GM19099 (cell line): ENCODE data around the gene TTLL5.

Experiments used
- POLR2A ChIP-seq: IDR thresholded peaks from 3 replicates; pipeline ENCODE4 v1.6.1; 2011; ENCODE audit warnings: low read depth; ENCODE audit not compliant: insufficient read length; ENCODE audit errors: extremely low read depth

TTLL5 gene

GRCh38 chr14:75736845-75737485 is 75.9 kb downstream of the TTLL5 start:
- TF ChIP-seq POLR2A, result no peak

GRCh38 chr14:75738192-75738591 is 77.1 kb downstream of the TTLL5 start:
- no peak for TF ChIP-seq POLR2A

DNA sequence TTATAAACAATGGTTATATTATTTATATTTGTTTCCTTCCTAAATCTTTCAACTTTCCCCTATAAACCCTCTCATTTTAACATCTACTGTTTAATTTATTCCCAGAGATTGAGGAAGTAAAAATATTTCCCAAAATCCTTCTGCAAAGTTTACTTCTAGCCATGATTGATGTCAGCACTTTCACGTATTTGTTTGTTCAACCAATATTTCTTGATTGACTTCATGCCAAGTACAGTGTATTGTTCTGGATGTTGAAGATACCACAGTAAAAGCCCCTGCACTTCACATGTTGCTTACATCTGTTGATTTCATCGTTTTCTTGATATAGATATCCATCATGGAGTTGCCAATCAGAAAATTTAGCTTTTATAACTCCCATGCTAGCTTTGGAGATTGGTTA is 81.8 kb downstream of the TTLL5 start:
- TF ChIP-seq POLR2A, result no peak

DNA sequence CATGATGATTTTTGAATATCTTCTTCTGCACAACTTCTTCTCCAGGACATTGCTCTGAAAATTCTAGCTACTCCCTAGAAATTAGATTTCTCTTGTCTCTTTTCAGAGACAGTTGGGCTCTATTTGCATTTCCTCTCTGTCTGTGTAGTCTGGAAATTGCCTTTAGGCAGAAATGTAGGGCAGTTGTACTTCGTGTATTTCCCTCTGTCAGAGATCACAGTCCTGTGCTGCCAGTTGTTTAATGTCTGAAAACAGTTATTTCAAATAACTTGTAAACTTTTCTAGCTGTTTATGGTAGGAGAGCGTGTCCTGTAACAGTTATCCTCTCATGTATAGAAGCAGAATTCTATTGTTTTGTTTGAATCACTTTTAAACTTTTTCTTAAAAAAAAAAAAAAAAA is 86.9 kb downstream of the TTLL5 start:
- no peak for TF ChIP-seq POLR2A

- no peak for TF ChIP-seq POLR2A
These were observed 87.3 kb downstream of the TTLL5 start for GRCh38 chr14:75748336-75748735.

- no peak for TF ChIP-seq POLR2A
These were observed 90.2 kb downstream of the TTLL5 start for GRCh38 chr14:75751296-75751695.

- TF ChIP-seq POLR2A, result no peak
These were observed 91.0 kb downstream of the TTLL5 start for GRCh38 chr14:75752086-75752485.

GRCh38 chr14:75752907-75753594 is 92.0 kb downstream of the TTLL5 start:
- no peak for TF ChIP-seq POLR2A

DNA sequence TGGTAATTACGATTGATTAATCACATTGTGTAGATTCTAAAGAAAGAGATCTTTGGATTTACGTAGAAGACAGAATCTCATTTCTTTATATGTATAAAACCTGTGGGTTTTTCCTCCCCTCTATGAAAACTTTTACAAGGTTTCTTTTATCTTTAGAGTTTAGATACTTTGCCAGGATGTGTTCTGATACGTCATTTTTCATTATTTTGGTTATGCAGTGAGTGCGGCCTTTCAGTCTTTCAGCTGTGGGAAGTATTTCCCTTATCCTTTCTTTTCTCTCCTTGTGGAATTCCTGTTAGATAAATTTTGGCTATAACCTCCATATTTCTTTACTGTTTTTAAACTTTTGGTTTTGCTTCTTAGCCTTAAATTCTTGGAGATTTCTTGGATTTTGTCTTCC is 92.7 kb downstream of the TTLL5 start:
- no peak for TF ChIP-seq POLR2A

GRCh38 chr14:75757644-75758402 is 96.8 kb downstream of the TTLL5 start:
- TF ChIP-seq POLR2A, result no peak

GRCh38 chr14:75764020-75764419 is 103.0 kb downstream of the TTLL5 start:
- TF ChIP-seq POLR2A, result no peak

- TF ChIP-seq POLR2A, result no peak
These were observed 108.1 kb downstream of the TTLL5 start for GRCh38 chr14:75769047-75769685.

- TF ChIP-seq POLR2A, result no peak
These were observed 109.6 kb downstream of the TTLL5 start for GRCh38 chr14:75770635-75771034.

- no peak for TF ChIP-seq POLR2A
These were observed 110.5 kb downstream of the TTLL5 start for GRCh38 chr14:75771595-75771994.

DNA sequence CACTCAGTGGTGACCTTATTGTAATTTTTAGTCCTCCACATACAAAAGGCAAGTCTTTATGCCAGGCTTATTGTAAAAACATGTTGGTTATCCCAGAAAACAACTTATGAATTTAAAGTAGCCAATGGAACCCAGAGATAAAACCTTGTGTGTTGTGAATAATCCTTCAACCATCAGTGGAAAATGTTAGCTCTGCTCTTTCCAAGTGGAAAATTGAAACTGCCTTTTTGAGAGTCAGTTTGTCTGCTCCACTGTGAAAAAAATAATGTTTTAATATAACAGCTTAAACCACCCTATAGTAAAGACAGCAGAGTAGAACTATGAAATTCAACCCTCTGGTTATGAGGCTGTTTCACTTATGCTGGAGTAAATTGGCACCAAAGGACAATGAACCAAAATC is 112.0 kb downstream of the TTLL5 start:
- no peak for TF ChIP-seq POLR2A
